Measurements from ENCODE around the gene DNAJC6.

DNA sequence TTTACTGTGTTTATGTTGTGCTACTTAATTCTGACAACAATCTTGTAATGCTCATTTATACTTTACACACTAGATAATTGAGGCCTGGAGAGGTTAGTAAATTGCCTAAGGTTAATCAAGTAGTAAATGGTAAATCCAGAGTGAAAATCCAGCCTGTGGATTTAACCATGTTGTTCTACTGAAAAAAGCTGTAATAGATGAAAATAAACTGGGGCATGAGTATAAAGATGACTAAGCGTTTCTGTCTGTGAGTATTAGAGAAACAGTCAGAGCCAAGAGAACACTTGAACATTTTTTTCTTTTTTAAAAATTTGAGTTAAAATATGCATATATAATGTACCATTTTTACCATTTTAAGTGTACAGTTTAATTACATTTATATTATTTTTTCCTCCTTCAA lies 63.2 kb downstream of the DNAJC6 start:
- TF ChIP-seq, protein P1, sequence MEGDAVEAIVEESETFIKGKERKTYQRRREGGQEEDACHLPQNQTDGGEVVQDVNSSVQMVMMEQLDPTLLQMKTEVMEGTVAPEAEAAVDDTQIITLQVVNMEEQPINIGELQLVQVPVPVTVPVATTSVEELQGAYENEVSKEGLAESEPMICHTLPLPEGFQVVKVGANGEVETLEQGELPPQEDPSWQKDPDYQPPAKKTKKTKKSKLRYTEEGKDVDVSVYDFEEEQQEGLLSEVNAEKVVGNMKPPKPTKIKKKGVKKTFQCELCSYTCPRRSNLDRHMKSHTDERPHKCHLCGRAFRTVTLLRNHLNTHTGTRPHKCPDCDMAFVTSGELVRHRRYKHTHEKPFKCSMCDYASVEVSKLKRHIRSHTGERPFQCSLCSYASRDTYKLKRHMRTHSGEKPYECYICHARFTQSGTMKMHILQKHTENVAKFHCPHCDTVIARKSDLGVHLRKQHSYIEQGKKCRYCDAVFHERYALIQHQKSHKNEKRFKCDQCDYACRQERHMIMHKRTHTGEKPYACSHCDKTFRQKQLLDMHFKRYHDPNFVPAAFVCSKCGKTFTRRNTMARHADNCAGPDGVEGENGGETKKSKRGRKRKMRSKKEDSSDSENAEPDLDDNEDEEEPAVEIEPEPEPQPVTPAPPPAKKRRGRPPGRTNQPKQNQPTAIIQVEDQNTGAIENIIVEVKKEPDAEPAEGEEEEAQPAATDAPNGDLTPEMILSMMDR (IDR thresholded peaks at IDR 0.05; ENCODE audit: low read depth, low read length, poor library complexity, severe bottlenecking): no peak
- no peak for TF ChIP-seq EZH2phosphoT487 (IDR thresholded peaks at IDR 0.05; ENCODE audit: borderline replicate concordance, low read length)
